COR-L47 (cell line): ENCODE data around the gene PCED1B.
A peak's percentile ranks its signal among the peaks of the same experiment; 100 is the strongest.
"Not testable (repeated sequence)": the region's sequence is repeated elsewhere in the genome, so short reads cannot be mapped to it uniquely, and the experiment has no call there.

Experiments used
- DNase-seq: peaks from one replicate; lab custom pipeline; 2025; lab: John Stamatoyannopoulos, UW

Gene PCED1B

GRCh38 chr12:47273191-47273626 is 193.8 kb downstream of the PCED1B start:
- DNase-seq, result no peak

DNA sequence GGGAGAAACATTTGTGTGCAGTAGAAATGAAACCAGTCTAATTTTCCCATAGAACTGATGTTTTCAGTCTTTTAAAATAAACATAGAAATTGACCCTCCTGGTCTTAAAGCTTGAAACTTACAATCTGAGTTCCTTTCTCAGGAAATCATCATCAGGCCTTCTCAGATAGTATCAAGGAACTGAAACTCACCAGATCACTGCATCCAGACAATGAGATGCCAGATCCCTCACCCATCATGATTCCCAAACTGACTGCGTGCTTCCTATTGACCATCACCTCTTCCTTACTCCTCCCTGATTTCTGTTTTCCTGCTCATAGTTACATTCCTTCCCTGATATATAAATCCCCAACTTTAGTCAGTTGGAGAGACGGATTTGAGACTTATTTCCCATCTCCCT is 195.3 kb downstream of the PCED1B start:
- no peak for DNase-seq

GRCh38 chr12:47276253-47276620 is 196.8 kb downstream of the PCED1B start:
- no peak for DNase-seq

- peak; percentile 11 for DNase-seq
Measured at GRCh38 chr12:47276621-47277309, 197.3 kb downstream of the PCED1B start.

- no peak for DNase-seq
Measured at GRCh38 chr12:47277972-47278448, 198.6 kb downstream of the PCED1B start.

- not testable (repeated sequence) for DNase-seq
Measured at GRCh38 chr12:47279758-47280157, 200.3 kb downstream of the PCED1B start.

DNA sequence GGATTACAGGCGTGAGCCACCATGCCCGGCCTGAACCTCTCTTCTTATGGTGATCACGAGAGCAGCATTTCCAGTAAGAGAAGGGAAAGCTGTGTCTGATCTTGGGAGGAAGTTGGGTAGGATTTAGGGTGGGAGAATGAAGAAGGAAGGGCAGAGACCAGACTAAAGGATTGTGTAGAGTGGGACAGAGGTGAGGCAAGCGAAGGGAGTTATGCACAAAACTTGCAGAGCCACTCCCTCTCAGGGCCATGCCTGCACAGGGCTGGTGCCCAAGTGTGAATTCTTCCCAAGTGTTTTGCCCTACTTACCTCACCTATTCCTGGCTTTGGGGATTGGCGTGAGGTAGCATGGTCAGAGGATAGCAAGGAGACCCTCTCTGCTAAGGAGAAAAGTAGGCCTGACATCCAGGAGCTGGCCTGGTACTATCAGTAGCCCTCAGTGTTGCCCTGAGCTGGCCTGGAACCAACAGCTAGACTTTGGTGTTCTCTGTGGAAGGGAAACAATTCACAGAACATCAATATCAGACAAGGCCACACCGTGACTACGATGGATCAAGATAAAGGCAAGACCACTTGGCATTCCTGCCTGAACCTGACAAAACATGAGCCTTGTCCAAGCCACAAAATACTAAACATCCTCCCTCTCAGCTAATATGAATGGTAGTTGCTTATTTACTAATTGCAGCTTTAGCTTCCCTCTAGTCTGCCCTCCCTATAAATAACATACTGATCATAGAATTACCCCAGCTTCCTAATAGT is 201.3 kb downstream of the PCED1B start:
- no peak for DNase-seq

GRCh38 chr12:47281667-47282171 is 202.3 kb downstream of the PCED1B start:
- no peak for DNase-seq

DNA sequence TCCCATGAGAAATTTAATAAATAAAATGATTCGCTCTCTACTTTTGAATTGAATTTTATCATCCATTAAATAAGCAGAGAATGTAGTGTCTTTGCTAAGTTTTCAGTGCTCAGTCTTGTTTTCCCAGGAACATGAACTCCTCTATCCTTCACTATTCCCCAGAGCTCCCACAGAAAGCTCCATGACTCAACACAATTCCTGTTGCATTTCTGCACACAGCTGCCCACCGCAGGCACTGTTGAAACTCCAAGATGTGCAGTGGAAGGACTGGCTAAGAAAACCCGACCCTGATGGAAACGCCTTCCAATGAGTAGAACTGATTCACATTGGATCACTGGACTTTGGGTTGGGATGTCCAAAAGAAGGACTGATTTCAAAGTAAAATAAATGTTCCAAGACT is 202.8 kb downstream of the PCED1B start:
- no peak for DNase-seq
